Mononuclear cell (primary cell): ENCODE results near the gene CEP112. TPM values are rescaled to one million over a fixed set of nuclear protein-coding genes. Genes with fewer than 3 reads are reported as not detected.

Experiments
- H3K27me3 ChIP-seq: 2 replicates; pipeline ENCODE4 v1.6.0; 2011; ENCODE audit warnings: low read length, control low read depth; ENCODE audit not compliant: insufficient read depth
- H3K4me1 ChIP-seq: 2 replicates; pipeline ENCODE4 v1.5.1; 2011; ENCODE audit warnings: mild to moderate bottlenecking, low read length, control low read depth; ENCODE audit not compliant: insufficient read depth
- H3K4me3 ChIP-seq: 2 replicates; pipeline ENCODE4 v1.5.1; 2011; ENCODE audit warnings: mild to moderate bottlenecking, low read length, moderate library complexity
- H3K9me3 ChIP-seq: 2 replicates; pipeline ENCODE4 v1.5.1; 2011; ENCODE audit warnings: low read depth, mild to moderate bottlenecking, control low read depth, low read length
- total RNA-seq: library from RNA; depleted of rRNA; stranded (reverse); fragments of >200 nt; gene quantifications from one replicate; pipeline ENCODE4 v1.2.3, GENCODE V29; 2012

CEP112 gene
- total RNA-seq, 1 donor: 3.3 TPM

DNA sequence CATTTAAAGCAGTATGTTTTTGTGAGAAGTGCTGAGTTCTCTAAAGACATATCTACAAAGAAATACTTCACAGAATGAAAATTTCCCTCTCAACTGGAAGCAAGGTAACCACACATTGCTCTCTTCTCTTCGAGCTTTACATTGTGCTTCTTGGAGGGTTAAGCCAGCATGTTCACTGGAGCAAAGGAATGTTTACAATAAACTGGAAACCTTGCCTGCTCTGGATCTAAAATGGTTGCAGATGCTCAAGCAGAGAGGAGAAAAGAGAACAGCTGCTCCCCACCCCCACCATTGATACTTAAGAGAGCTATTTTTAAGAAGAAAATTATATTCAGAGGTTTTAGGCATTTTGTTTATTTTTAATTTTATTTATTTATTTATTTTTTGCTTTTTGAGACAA lies 213.1 kb downstream of the CEP112 start:
- Histone ChIP-seq H3K27me3 (no peaks in the 10 kb centered on the region), H3K4me3 (no peak overlapping the region), H3K9me3 (no peaks in the 10 kb centered on the region), H3K4me1 (no peaks in the 10 kb centered on the region)

DNA sequence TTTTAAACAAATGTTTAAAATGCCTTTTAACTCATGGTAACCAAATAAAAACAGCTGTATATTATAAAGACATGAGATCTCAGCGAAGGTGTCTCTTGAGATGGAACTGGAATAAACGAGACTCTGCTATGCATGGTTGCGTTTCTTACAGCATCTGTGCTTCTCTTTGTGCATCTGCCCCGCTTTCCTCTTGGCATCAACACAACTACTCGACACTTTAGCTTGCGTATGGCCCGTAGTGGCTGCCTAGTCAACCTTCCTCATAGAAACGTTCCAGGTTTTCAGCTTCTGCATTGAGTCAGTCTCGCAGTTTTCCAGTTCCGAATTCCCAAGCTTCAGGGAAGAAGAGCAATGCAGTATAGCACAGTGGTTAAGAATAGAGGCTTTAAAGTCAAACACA lies 214.9 kb downstream of the CEP112 start:
- Histone ChIP-seq H3K4me1 (no peaks in the 10 kb centered on the region), H3K27me3 (no peaks in the 10 kb centered on the region), H3K9me3 (no peaks in the 10 kb centered on the region), H3K4me3 (no peak overlapping the region)

DNA sequence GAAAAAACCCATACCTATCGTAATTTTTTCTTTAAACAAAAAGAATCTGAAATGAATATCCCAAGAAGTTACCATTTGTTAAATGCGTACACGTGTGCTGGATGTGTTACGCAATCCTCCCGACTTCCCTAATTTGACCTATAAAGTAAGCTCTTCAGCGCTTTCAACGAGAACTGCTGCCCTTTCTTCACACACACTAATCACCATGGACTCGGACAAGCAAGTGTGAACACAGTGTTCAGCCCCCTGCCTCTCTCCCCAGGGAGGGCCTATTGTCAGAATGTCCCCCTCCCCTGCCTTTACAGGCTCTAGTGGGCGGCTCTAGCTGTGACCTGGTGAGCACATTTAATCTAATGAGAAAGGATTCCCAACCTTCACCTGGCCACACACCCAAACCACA lies 216.1 kb downstream of the CEP112 start:
- no peak overlapping the region for H3K4me3 ChIP-seq

DNA sequence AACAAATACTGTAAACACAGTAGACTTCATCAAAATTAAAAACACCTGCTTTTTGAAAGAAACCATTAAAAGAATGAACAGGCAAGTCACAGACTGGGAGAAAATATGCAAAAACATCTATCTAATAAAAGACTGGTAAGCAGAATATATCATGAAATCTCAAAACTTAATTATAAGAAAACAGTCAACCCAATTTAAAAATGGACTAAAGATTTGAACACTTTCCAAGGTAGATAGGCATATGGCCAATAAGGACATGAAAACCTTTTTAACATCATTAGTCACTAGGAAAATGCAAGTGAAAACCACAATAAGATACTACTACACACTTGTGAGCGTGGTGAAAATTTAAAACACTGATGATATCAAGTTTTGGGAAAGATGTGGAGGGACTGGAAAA lies 218.7 kb downstream of the CEP112 start:
- Histone ChIP-seq H3K9me3 (peaks cover 22% of the 10 kb centered on the region), H3K4me1 (no peaks in the 10 kb centered on the region), H3K27me3 (no peaks in the 10 kb centered on the region), H3K4me3 (no peak overlapping the region)

More for the DNA sequence above, 216.1 kb downstream of the CEP112 start:
- Histone ChIP-seq H3K9me3 (peaks cover 3% of the 10 kb centered on the region), H3K4me1 (no peaks in the 10 kb centered on the region), H3K27me3 (no peaks in the 10 kb centered on the region)

DNA sequence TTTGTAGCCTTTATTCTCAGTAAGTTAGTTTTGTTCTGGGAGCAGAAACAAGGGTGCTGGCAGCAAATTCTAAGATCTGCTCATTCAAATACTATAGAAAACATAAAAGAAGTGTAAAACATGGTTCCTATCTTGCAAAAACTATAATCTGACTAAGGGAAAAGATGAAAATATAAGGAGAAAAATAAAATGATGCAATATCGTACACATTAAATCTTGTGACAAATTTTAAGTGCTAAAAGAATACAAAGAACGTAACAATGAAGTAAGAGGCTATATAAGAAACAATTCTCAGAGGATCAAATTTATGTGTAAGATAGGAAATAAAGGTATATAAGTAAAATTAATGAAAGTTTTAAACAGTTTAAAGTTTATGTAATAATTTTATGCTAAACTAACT lies 224.6 kb downstream of the CEP112 start:
- Histone ChIP-seq H3K9me3 (peaks cover 22% of the 10 kb centered on the region), H3K27me3 (no peaks in the 10 kb centered on the region), H3K4me3 (no peak overlapping the region), H3K4me1 (no peaks in the 10 kb centered on the region)

DNA sequence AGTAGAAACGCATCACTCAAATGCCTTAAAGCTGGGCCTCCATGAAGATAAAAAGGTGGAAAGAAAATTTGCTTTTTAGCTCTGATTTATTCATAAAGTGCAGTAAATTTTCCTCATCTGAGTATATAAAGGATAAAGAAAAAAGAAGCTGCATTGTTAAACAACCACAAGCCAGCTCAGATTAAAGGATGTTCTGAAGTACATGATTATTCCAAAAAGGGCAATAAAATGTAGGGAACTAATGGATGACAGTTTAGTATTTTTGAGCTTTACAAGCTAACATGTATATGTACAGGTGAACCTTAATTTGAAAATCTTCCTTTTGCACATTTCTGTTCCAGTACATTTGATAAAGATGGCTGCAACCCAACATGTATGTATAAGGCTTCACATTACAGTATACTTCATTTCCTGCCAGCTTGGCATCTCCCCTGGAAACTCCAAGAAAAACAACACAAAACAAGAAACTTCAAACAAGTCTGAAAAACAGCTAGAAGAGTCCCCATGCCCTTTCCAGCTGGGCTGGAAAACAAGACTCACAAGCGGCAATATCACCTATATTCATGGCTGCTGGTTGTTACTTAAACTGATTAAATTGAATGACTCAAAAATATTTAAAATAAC lies 225.7 kb downstream of the CEP112 start:
- Histone ChIP-seq H3K4me3 (no peak overlapping the region), H3K27me3 (no peaks in the 10 kb centered on the region), H3K4me1 (no peaks in the 10 kb centered on the region), H3K9me3 (peaks cover 21% of the 10 kb centered on the region)

DNA sequence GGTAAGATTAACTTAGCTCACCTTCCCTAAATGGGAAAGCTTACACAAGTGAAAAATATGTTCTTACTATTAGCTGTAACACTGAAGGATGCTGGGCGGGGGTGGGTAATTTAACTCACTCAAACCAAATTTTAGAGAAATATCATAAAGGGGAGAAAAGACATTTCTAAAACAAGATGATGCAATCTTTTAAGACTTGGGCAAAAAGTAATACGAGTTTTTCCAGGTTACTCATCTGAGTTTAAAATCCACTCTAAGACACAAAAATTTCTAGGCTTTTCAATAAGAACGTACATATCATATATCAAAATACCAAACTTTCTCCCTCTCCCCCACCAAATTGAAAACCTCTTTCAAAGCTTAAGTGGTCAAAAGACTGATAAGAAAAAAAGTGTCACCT lies 228.8 kb downstream of the CEP112 start:
- no peaks in the 10 kb centered on the region for H3K27me3 ChIP-seq
- H3K9me3 ChIP-seq: no peaks in the 10 kb centered on the region
- no peaks in the 10 kb centered on the region for H3K4me1 ChIP-seq
- H3K4me3 ChIP-seq: no peak overlapping the region

DNA sequence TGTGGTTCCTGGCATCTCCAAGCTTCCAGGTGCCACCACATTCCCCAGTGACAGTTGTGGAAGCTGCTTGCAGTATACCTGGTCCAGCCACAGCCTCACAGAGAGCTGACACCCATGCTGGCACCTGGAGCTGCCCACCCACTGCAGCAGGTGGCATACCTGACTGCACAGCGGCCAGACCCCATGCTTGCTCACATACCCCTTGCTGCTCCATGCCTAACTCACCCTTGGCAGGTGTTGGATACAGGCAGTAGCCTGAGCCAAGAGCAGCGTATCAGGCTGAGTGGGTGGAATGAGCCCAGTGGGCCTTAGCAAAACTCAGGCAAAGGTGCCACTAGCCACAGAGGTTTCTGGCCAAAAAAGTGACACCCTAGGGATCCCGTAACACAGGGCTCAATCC lies 232.3 kb downstream of the CEP112 start:
- Histone ChIP-seq H3K4me1 (no peaks in the 10 kb centered on the region), H3K9me3 (no peaks in the 10 kb centered on the region), H3K27me3 (no peaks in the 10 kb centered on the region), H3K4me3 (no peak overlapping the region)

DNA sequence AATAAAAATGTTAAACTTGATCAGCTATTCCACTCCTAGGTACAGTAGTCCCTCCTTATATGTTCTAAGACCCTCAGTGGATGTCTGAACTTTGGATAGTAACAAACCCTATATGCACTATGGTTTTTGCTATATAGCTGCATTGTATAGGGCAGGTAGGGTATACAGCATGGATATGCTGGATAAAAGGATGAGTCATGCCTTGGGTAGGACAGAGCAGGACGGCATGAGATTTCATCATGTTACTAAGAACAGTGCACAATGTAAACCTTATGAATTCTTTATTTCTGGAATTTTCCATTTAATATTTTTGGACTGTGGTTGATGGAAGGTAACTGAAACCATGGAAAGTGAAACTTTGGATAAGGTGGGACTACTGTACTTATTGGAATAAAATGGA lies 235.1 kb downstream of the CEP112 start:
- no peaks in the 10 kb centered on the region for H3K27me3 ChIP-seq
- no peak overlapping the region for H3K4me3 ChIP-seq
- H3K9me3 ChIP-seq: no peaks in the 10 kb centered on the region
- no peaks in the 10 kb centered on the region for H3K4me1 ChIP-seq

DNA sequence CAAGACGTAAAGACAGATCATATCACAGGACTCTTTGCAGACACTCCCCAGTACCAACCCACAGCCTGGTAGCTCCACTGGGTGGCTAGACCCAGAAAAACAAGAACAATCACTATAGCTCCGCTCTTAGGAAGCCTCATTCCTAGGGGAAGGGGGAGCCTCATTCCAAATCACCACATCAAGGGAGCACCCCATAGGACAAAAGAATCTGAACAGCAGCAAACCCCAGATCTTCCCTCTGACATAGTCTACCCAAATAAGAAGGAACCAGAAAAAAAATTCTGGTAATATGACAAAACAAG lies 237.8 kb downstream of the CEP112 start:
- no peaks in the 10 kb centered on the region for H3K9me3 ChIP-seq
- H3K4me3 ChIP-seq: no peak overlapping the region
- no peaks in the 10 kb centered on the region for H3K4me1 ChIP-seq
- no peaks in the 10 kb centered on the region for H3K27me3 ChIP-seq

DNA sequence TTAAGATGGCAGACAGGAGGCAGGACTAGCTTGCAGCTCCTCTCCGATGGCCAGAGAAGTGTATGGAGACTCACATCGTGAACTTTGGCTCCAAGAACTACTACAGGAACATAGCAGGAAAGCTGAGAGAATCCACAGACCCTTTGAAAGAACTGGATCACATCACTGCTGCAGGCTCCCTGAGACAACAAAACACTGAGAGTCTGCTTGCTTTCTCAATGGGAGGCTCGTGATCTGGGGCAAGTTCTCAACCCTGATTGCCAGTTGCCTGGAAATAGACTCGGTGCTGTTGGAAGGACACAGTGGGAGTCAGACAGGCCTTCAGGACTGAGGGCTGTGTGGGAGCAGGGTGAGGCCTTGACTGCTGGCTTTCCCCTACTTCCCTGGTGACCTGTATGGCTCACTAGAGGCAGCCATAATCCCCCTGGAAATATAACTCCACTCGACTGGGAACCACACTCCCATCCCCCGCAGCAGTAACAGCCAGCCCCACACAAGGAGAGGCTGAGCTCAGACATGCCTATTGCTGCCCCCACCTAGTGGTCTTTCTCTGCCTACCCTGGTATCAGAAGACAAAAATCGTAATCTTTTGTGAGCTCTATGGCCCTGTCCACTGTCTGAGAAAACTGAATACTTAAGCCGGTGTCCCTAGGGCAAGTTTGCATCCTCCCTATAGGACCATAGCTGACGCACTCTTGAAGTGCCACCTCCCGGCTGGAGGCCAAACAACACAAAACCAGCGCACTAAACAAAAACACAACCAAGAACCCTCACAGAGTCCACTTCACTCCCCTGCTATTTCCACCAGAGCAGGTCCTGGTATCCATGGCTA lies 238.4 kb downstream of the CEP112 start:
- Histone ChIP-seq H3K9me3 (no peaks in the 10 kb centered on the region), H3K27me3 (no peaks in the 10 kb centered on the region), H3K4me3 (no peak overlapping the region), H3K4me1 (no peaks in the 10 kb centered on the region)

DNA sequence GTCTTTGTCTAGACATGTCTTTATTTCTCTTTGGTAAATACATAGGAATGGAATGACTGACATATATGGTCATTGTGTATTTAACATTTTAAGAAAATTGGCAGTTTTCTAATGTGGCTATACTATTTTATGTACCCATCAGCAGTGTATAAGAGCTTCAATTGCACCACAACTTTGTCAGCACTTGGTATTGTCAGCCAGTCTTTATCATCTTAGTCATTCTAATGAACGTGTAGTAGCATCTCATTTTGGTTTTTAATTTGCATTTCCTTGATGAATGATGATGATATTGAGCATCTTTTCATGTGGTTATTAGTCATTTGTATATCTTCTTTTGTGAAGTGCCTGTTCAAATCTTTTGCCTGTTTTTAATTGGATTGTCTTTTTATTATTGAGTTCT lies 239.3 kb downstream of the CEP112 start:
- no peak overlapping the region for H3K4me3 ChIP-seq
- H3K27me3 ChIP-seq: no peaks in the 10 kb centered on the region
- H3K4me1 ChIP-seq: no peaks in the 10 kb centered on the region
- no peaks in the 10 kb centered on the region for H3K9me3 ChIP-seq

DNA sequence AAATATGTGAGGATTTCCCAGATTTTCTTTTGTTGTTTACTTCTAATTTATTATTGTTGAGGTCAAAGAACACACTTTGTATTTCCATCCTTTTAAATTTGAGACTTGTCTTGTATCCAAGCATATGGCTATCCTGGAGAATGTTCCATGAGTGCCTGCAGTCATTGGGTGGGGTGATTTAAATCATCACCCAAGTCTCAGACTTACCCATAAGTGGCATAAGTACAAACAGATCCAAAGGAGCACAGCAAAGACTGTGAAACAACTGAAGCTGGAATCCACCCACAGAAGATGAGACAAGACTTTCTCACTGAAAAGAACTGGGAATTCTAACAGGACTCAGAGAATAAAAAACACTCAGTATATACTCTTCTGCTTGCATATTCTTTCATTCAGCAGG lies 239.9 kb downstream of the CEP112 start:
- no peaks in the 10 kb centered on the region for H3K9me3 ChIP-seq

DNA sequence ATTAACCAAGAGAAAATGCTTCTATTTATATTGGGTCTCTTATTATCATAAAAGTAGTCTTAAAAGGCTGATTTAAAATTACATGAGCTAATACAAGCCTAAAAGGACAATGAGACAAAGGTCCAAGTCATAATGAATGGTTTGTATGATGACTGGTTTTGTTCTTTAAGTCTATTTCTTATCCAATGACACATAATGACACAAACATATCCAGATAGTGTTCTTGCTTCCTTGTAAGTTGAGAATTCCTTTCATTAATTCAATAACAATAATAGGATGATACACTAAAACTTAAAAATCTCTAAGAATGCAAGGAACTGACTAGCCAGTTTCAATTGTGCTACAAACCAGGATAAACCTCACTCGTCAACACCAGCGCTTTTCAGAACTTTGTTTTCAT lies 244.1 kb downstream of the CEP112 start:
- Histone ChIP-seq H3K4me1 (no peaks in the 10 kb centered on the region), H3K27me3 (no peaks in the 10 kb centered on the region), H3K4me3 (no peak overlapping the region), H3K9me3 (no peaks in the 10 kb centered on the region)

More for the DNA sequence above, 239.9 kb downstream of the CEP112 start:
- Histone ChIP-seq H3K4me1 (no peaks in the 10 kb centered on the region), H3K27me3 (no peaks in the 10 kb centered on the region), H3K4me3 (no peak overlapping the region)

DNA sequence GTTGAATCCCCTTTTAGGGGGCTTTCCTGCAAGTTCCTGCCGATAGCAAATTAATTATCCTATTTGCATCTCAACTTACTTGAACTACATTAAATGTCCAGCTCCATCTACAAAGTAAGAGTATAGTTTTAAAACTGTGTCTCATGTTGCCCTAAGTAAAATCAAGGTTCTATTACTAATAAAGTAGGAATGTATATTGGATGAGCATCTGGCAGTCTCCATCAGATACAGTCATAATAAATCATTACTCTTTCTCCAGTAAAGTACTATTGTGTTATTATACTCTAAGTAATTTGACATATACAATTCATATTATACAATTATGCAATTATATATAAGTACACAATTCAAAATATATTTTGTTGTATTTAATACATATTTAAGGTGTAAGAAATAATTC lies 249.3 kb downstream of the CEP112 start:
- H3K9me3 ChIP-seq: no peaks in the 10 kb centered on the region
- H3K4me1 ChIP-seq: no peaks in the 10 kb centered on the region
- no peak overlapping the region for H3K4me3 ChIP-seq
- no peaks in the 10 kb centered on the region for H3K27me3 ChIP-seq

DNA sequence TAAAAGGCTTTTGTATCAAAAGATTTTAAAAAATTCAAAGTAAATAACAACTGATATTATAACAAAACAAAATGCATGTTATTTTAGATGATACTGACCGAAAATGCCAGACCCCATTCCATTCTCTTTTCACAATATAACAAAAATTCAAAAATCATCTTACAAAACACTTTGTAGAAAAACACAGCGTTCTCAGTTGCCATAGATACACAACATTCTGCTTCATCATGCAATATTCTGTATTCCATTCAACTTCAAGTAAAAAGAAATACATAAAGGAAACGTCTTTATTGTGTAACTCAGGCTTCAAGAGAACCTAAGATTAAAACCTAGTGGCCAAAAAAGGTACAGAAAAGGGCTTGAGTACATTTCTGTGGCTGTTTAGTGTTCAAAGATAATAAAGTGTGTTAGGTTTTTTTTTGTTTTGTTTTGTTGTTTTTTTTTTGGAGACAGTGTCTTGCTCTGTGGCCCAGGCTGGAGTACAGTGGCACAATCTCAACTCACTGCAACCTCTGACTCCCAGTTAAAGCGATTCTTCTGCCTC lies 250.5 kb downstream of the CEP112 start:
- Histone ChIP-seq H3K4me1 (no peaks in the 10 kb centered on the region), H3K4me3 (no peak overlapping the region), H3K27me3 (no peaks in the 10 kb centered on the region), H3K9me3 (no peaks in the 10 kb centered on the region)
